ENCODE measurements around the gene GATD1. TPM values are rescaled to one million over a fixed set of nuclear protein-coding genes. Genes with fewer than 3 reads are reported as not detected.

The GATD1 gene
- total and polyA plus RNA-seq, 8 donors, result 9.9 to 68.1 (median 22.9) TPM

DNA sequence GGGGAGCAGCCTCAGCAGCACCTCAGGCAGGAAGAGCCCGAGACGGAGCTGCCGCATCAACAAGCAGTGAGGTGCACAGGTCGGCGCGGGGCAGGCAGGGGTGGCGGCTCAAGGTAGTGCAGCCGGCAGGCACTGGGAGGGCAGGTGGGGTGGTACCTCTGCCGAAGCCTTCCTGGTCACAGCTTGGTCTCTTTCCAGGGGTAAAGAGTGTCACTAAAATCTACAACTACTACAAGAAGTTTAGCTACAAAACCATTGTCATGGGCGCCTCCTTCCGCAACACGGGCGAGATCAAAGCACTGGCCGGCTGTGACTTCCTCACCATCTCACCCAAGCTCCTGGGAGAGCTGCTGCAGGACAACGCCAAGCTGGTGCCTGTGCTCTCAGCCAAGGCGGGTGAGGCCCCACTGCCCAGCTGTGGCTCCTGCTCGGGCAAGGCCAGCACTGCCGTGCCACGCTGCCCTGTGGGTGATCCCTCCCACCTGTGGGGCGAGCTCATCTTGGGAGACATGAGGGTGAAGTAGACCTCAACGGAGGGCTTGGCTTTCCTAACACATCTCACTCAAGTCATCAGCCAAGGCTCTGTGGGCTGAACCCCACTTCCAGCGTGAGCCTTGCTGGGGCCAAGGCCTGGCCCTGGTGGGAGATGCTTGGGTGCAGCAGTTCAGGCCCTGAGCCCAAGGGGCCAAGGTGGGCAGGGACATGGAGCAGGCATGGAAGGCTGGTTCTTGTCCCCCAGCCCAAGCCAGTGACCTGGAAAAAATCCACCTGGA lies 13.6 kb downstream of the GATD1 start:
- no peak for DNase-seq
- TF ChIP-seq, protein P1, sequence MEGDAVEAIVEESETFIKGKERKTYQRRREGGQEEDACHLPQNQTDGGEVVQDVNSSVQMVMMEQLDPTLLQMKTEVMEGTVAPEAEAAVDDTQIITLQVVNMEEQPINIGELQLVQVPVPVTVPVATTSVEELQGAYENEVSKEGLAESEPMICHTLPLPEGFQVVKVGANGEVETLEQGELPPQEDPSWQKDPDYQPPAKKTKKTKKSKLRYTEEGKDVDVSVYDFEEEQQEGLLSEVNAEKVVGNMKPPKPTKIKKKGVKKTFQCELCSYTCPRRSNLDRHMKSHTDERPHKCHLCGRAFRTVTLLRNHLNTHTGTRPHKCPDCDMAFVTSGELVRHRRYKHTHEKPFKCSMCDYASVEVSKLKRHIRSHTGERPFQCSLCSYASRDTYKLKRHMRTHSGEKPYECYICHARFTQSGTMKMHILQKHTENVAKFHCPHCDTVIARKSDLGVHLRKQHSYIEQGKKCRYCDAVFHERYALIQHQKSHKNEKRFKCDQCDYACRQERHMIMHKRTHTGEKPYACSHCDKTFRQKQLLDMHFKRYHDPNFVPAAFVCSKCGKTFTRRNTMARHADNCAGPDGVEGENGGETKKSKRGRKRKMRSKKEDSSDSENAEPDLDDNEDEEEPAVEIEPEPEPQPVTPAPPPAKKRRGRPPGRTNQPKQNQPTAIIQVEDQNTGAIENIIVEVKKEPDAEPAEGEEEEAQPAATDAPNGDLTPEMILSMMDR (IDR thresholded peaks at IDR 0.05), result no peak
- TF ChIP-seq POLR2A (IDR thresholded peaks at IDR 0.05) (no peak), EP300 (IDR thresholded peaks at IDR 0.05) (no peak), POLR2AphosphoS5 (IDR thresholded peaks at IDR 0.05) (no peak)
- H3K9me3 ChIP-seq, result no peaks in the 10 kb centered on the region
- 75 to 85% (median 84%) methylated on average over 16 to 22 of the region's 22 CpGs for WGBS, 5 donors
- intact Hi-C loops (cut with DNase I; ENCODE audit: low total_unique reads), result no loop called here
- peaks cover 58 to 99% (median 89%) of the 10 kb centered on the region in 4 donors for H3K36me3 ChIP-seq
- no peak overlapping the region for H3K4me3 ChIP-seq
- no peaks in the 10 kb centered on the region for H3K27me3 ChIP-seq
- peak overlapping the region in 4 of 5 donors; percentile 12 to 78 (median 22) for H3K27ac ChIP-seq
- H3K4me1 ChIP-seq, result peaks cover 5 to 28% (median 17%) of the 10 kb centered on the region in 4 donors

- no peaks in the 10 kb centered on the region for H3K27me3 ChIP-seq
- peak overlapping the region; percentile 12 to 78 (median 60) for H3K27ac ChIP-seq
- DNase-seq, result peak; percentile 63 to 64
- no peak overlapping the region for H3K4me3 ChIP-seq
- H3K9me3 ChIP-seq, result no peaks in the 10 kb centered on the region
- peaks cover 5 to 28% (median 17%) of the 10 kb centered on the region in 4 donors for H3K4me1 ChIP-seq
- TF ChIP-seq, protein P1 (IDR thresholded peaks at IDR 0.05), result no peak
- TF ChIP-seq POLR2A (IDR thresholded peaks at IDR 0.05), result no peak
- TF ChIP-seq POLR2AphosphoS5 (IDR thresholded peaks at IDR 0.05), result no peak
- TF ChIP-seq EP300 (IDR thresholded peaks at IDR 0.05), result no peak
- intact Hi-C loops (cut with DNase I; ENCODE audit: low total_unique reads), result no loop called here
- H3K36me3 ChIP-seq, result peaks cover 59 to 99% (median 94%) of the 10 kb centered on the region in 4 donors
- WGBS, 5 donors, result 30 to 73% (median 44%) methylated on average over 8 to 24 of the region's 24 CpGs
These were observed 14.2 kb downstream of the GATD1 start for GRCh38 chr11:763073-763463.

- peak overlapping the region; percentile 4 to 78 (median 60) for H3K27ac ChIP-seq
- TF ChIP-seq, protein P1 (IDR thresholded peaks at IDR 0.05), result peak in 1 of 7 experiments; percentile 13
- TF ChIP-seq POLR2A (IDR thresholded peaks at IDR 0.05) (no peak), POLR2AphosphoS5 (IDR thresholded peaks at IDR 0.05) (peak in 1 of 3 donors; percentile 47), EP300 (IDR thresholded peaks at IDR 0.05) (no peak)
- H3K27me3 ChIP-seq, result no peaks in the 10 kb centered on the region
- peaks cover 5 to 28% (median 17%) of the 10 kb centered on the region in 4 donors for H3K4me1 ChIP-seq
- no peak overlapping the region for H3K4me3 ChIP-seq
- peaks cover 59 to 99% (median 97%) of the 10 kb centered on the region in 4 donors for H3K36me3 ChIP-seq
- 29 to 46% (median 34%) methylated on average over 6 to 10 of the region's 10 CpGs for WGBS, 5 donors
- intact Hi-C loops (cut with DNase I; ENCODE audit: low total_unique reads), result no loop called here
- no peaks in the 10 kb centered on the region for H3K9me3 ChIP-seq
- DNase-seq, result peak; percentile 47 to 68
These were observed 14.7 kb downstream of the GATD1 start for GRCh38 chr11:762421-763072.

DNA sequence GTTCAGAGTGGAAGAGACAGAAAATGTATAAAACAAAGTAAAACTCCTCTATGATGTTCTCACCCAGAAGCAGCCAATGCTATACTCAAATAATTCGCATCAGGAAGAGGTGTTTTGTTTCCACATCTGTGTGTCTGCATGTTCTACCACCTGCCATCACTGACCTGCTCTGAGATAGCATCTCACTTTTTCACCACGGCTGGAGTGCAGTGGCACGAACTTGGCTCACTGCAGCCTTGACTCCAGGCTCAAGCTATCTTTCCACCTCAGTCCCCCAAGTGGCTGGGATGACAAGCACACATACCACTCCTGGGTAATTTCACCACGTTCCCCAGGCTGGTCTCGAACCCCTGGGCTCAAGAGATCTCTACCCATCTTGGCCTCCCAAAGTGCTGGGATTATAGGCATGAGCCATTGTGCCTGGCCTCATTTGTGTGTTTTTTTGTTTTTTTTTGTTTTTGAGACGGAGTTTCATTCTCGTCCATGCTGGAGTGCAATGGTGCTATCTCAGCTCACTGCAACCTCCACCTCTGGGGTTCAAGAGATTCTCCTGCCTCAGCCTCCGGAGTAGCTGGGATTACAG lies 15.7 kb downstream of the GATD1 start:
- WGBS, 5 donors, result 90 to 91% (median 91%) methylated on average over 8 of the region's 8 CpGs
- H3K4me3 ChIP-seq, result no peak overlapping the region
- peaks cover 63 to 99% (median 97%) of the 10 kb centered on the region in 4 donors for H3K36me3 ChIP-seq
- no peaks in the 10 kb centered on the region for H3K27me3 ChIP-seq
- no peaks in the 10 kb centered on the region for H3K9me3 ChIP-seq
- H3K4me1 ChIP-seq, result peaks cover 5 to 28% (median 17%) of the 10 kb centered on the region in 4 donors
- intact Hi-C loops (cut with DNase I; ENCODE audit: low total_unique reads), result no loop called here
- peak overlapping the region in 1 of 5 donors; percentile 78 for H3K27ac ChIP-seq
- DNase-seq, result no peak
- TF ChIP-seq POLR2AphosphoS5 (IDR thresholded peaks at IDR 0.05) (no peak), POLR2A (IDR thresholded peaks at IDR 0.05) (no peak), EP300 (IDR thresholded peaks at IDR 0.05) (no peak)
- TF ChIP-seq, protein P1 (IDR thresholded peaks at IDR 0.05), result no peak

All from stomach (tissue), 9 donors.